Liver (tissue), 9 donors: ENCODE data around the gene SUPT6H. TPM values are rescaled to one million over a fixed set of nuclear protein-coding genes. Genes with fewer than 3 reads are reported as not detected.

Source experiments
- DNase-seq: peaks from one replicate; pipeline ENCODE4 v3.0.0-alpha.2; 2017; ENCODE audit warnings: low spot score
- H3K27ac ChIP-seq, 2 donors: one replicate each; pipeline ENCODE4 v1.7.0; 2013; ENCODE audit warnings: inconsistent platforms in 2 of 2, low read length in 2 of 2, control low read depth in 1 of 2, low read depth in 1 of 2, mild to moderate bottlenecking in 1 of 2
- H3K27me3 ChIP-seq, 4 donors: one replicate each; pipeline versions ENCODE4 v1.6.1 to v1.7.0; 2013; ENCODE audit warnings: low read length in 3 of 4, inconsistent platforms in 1 of 4, mild to moderate bottlenecking in 1 of 4, moderate library complexity in 1 of 4; ENCODE audit not compliant: control insufficient read depth in 4 of 4, insufficient read depth in 4 of 4
- H3K36me3 ChIP-seq, 4 donors: one replicate each; pipeline versions ENCODE4 v1.6.1 to v1.7.0; 2013; ENCODE audit warnings: low read length in 3 of 4, mild to moderate bottlenecking in 3 of 4, low read depth in 1 of 4, moderate library complexity in 1 of 4; ENCODE audit not compliant: control insufficient read depth in 4 of 4, insufficient read depth in 3 of 4
- H3K4me1 ChIP-seq, 4 donors: one replicate each; pipeline versions ENCODE4 v1.6.1 to v1.7.0; 2013; ENCODE audit warnings: low read length in 3 of 4, mild to moderate bottlenecking in 3 of 4, moderate library complexity in 1 of 4; ENCODE audit not compliant: control insufficient read depth in 4 of 4, insufficient read depth in 4 of 4
- H3K4me3 ChIP-seq, 3 donors: one replicate each; pipeline versions ENCODE4 v1.6.1 to v1.7.0; 2013; ENCODE audit warnings: low read length in 3 of 3, control low read depth in 1 of 3, low read depth in 1 of 3, mild to moderate bottlenecking in 1 of 3
- H3K9ac ChIP-seq, 2 donors: one replicate each; pipeline ENCODE4 v1.7.0; 2013; ENCODE audit warnings: low read length in 2 of 2, mild to moderate bottlenecking in 2 of 2, moderate library complexity in 2 of 2, control low read depth in 1 of 2, low read depth in 1 of 2
- H3K9me3 ChIP-seq, 4 donors: one replicate each; pipeline versions ENCODE4 v1.6.1 to v1.7.0; 2013; ENCODE audit warnings: low read length in 3 of 4; ENCODE audit not compliant: control insufficient read depth in 4 of 4
- EGR1 ChIP-seq, 2 donors: IDR thresholded peaks; 2 replicates each; pipeline ENCODE4 v1.6.1; 2016 to 2018; ENCODE audit warnings: antibody characterized with exemption in 2 of 2, low read depth in 2 of 2
- FOXA1 ChIP-seq: IDR thresholded peaks from 2 replicates; pipeline ENCODE4 v1.6.1; 2016; ENCODE audit warnings: antibody characterized with exemption
- FOXA2 ChIP-seq: IDR thresholded peaks from 2 replicates; pipeline ENCODE4 v1.6.1; 2016; ENCODE audit warnings: antibody characterized with exemption
- GABPA ChIP-seq, 2 donors: IDR thresholded peaks in 1 of 2; conservative IDR thresholded peaks in 1 of 2; 2 replicates each; pipeline ENCODE4 v1.6.1; 2016; ENCODE audit warnings: antibody characterized with exemption in 2 of 2, mild to moderate bottlenecking in 1 of 2, moderate library complexity in 1 of 2
- HNF4A ChIP-seq, 2 donors: conservative IDR thresholded peaks; 2 replicates each; pipeline ENCODE4 v1.6.1; 2016; ENCODE audit warnings: antibody characterized with exemption in 2 of 2, mild to moderate bottlenecking in 2 of 2
- HNF4G ChIP-seq: IDR thresholded peaks from 2 replicates; pipeline ENCODE4 v1.6.1; 2016; ENCODE audit warnings: antibody characterized with exemption
- JUND ChIP-seq, 2 donors: IDR thresholded peaks; 2 replicates each; pipeline ENCODE4 v1.6.1; 2016; ENCODE audit warnings: antibody characterized with exemption in 2 of 2
- NR2F2 ChIP-seq: IDR thresholded peaks from 2 replicates; pipeline ENCODE4 v1.6.1; 2016; ENCODE audit warnings: antibody characterized with exemption
- RAD21 ChIP-seq, 2 donors: IDR thresholded peaks; 2 replicates each; pipeline ENCODE4 v1.6.1; 2016; ENCODE audit warnings: antibody characterized with exemption in 2 of 2, mild to moderate bottlenecking in 2 of 2
- RXRA ChIP-seq, 2 donors: IDR thresholded peaks; 2 replicates each; pipeline ENCODE4 v1.6.1; 2017 to 2018; ENCODE audit warnings: antibody characterized with exemption in 2 of 2, mild to moderate bottlenecking in 1 of 2
- SP1 ChIP-seq: IDR thresholded peaks from 2 replicates; pipeline ENCODE4 v1.6.1; 2018; ENCODE audit warnings: antibody characterized with exemption, mild to moderate bottlenecking
- TAF1 ChIP-seq: conservative IDR thresholded peaks from 2 replicates; pipeline ENCODE4 v1.6.1; 2016; ENCODE audit warnings: antibody characterized with exemption, mild to moderate bottlenecking
- YY1 ChIP-seq: IDR thresholded peaks from 2 replicates; pipeline ENCODE4 v1.6.1; 2016; ENCODE audit warnings: antibody characterized with exemption, mild to moderate bottlenecking
- WGBS: extraction: QIAGEN DNeasy Blood & Tissue Kit; methylation state at CpG from one replicate; pipeline ENCODE4 v1.1.7; 2013; 5-methylcytosine and 5-hydroxymethylcytosine counted together
- polyA plus RNA-seq, 2 donors: library from polyadenylated mRNA; stranded (reverse) in 1 of 2; unstranded in 1 of 2; fragments of 200-250 nt in 1 of 2; fragments of >200 nt in 1 of 2; fragmentation: Nextera tagmentation in 1 of 2; extraction: Ambion mirVana in 1 of 2; gene quantifications; one replicate each; pipeline versions ENCODE4 v1.2.1 to v1.2.3, GENCODE V29; 2013 to 2015
- total RNA-seq, 2 donors: library from RNA; depleted of rRNA; stranded (reverse); fragments of >200 nt; gene quantifications; one replicate each; pipeline ENCODE4 v1.2.3, GENCODE V29; 2014
- TF ChIP-seq, protein P1 (sequence below): IDR thresholded peaks from 2 replicates; pipeline ENCODE4 v1.6.1; 2016; ENCODE audit warnings: antibody characterized with exemption
- TF ChIP-seq, protein P2 (sequence below): IDR thresholded peaks from 2 replicates; pipeline ENCODE4 v1.6.1; 2016; ENCODE audit warnings: antibody characterized with exemption
- TF ChIP-seq, protein P3 (sequence below): IDR thresholded peaks from 2 replicates; pipeline ENCODE4 v1.6.1; 2016; ENCODE audit warnings: antibody characterized with exemption
- TF ChIP-seq, protein P4 (sequence below): fragments of 150-350 bp; IDR thresholded peaks from 2 replicates; pipeline ENCODE4 v1.5.1; 2017; ENCODE audit warnings: improper control_type of control experiment, low read depth, low read length; ENCODE audit not compliant: missing input control
- TF ChIP-seq, protein P5 (sequence below): IDR thresholded peaks from 2 replicates; pipeline ENCODE4 v1.6.1; 2016; ENCODE audit warnings: antibody characterized with exemption, mild to moderate bottlenecking
- donor health status: healthy.
- donor health status: healthy.
- donor health status: healthy.
- donor health status: healthy.
- donor health status: healthy.

SUPT6H gene
- total and polyA plus RNA-seq, 4 donors = 10.6 to 59.1 (median 30.3) TPM

DNA sequence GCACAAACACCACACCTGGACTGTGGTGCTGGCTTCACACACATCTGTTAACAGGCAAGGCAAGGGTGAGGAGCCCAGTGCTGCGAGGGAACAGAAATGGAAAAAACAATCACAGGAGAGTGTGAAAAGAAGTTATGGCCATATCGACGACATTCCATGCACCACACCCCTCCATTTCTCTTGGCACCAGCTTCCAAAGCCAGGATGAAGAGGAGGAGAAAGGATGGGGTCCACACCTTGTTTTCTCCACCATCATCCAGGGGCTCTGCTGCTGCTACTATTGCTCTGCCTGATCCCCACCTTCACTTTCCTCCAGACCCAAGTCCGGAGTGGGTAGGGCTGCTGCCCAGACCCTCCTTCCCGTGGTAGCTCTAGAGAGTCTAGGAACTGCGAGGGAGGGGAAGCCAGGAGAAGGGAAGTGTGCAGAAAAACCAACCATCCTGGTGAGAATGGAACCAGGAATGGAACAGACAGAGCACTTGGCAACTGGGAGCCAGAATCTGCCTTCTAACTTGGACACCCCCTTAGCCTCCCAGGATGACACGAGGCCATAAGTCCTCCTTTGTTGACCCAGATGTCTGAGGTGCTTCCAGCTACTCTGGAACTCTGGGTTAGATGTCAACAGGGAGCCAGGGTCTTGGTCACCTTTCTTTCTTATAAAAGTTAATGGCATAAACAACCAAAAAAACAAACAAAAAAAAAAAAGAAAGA lies 50.9 kb downstream of the SUPT6H start:
- TF ChIP-seq, protein P1, sequence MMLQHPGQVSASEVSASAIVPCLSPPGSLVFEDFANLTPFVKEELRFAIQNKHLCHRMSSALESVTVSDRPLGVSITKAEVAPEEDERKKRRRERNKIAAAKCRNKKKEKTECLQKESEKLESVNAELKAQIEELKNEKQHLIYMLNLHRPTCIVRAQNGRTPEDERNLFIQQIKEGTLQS = no peak
- TF ChIP-seq FOXA2 (no peak), JUND (IDR thresholded peaks at IDR 0.05) (no peak), HNF4A (conservative IDR thresholded peaks at IDR 0.05) (no peak), TAF1 (no peak), RXRA (IDR thresholded peaks at IDR 0.05) (no peak), GABPA (IDR thresholded peaks at IDR 0.05 in 1 of 2, conservative IDR thresholded peaks at IDR 0.05 in 1 of 2) (no peak), NR2F2 (no peak), RAD21 (IDR thresholded peaks at IDR 0.05) (no peak), YY1 (no peak), SP1 (no peak), FOXA1 (no peak), HNF4G (no peak), EGR1 (IDR thresholded peaks at IDR 0.05; ENCODE audit: low read depth in 2 of 2) (no peak)
- TF ChIP-seq, protein P2, sequence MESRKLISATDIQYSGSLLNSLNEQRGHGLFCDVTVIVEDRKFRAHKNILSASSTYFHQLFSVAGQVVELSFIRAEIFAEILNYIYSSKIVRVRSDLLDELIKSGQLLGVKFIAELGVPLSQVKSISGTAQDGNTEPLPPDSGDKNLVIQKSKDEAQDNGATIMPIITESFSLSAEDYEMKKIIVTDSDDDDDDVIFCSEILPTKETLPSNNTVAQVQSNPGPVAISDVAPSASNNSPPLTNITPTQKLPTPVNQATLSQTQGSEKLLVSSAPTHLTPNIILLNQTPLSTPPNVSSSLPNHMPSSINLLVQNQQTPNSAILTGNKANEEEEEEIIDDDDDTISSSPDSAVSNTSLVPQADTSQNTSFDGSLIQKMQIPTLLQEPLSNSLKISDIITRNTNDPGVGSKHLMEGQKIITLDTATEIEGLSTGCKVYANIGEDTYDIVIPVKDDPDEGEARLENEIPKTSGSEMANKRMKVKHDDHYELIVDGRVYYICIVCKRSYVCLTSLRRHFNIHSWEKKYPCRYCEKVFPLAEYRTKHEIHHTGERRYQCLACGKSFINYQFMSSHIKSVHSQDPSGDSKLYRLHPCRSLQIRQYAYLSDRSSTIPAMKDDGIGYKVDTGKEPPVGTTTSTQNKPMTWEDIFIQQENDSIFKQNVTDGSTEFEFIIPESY = no peak
- TF ChIP-seq, protein P3, sequence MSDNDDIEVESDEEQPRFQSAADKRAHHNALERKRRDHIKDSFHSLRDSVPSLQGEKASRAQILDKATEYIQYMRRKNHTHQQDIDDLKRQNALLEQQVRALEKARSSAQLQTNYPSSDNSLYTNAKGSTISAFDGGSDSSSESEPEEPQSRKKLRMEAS = no peak
- TF ChIP-seq, protein P4, sequence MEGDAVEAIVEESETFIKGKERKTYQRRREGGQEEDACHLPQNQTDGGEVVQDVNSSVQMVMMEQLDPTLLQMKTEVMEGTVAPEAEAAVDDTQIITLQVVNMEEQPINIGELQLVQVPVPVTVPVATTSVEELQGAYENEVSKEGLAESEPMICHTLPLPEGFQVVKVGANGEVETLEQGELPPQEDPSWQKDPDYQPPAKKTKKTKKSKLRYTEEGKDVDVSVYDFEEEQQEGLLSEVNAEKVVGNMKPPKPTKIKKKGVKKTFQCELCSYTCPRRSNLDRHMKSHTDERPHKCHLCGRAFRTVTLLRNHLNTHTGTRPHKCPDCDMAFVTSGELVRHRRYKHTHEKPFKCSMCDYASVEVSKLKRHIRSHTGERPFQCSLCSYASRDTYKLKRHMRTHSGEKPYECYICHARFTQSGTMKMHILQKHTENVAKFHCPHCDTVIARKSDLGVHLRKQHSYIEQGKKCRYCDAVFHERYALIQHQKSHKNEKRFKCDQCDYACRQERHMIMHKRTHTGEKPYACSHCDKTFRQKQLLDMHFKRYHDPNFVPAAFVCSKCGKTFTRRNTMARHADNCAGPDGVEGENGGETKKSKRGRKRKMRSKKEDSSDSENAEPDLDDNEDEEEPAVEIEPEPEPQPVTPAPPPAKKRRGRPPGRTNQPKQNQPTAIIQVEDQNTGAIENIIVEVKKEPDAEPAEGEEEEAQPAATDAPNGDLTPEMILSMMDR = no peak
- TF ChIP-seq, protein P5, sequence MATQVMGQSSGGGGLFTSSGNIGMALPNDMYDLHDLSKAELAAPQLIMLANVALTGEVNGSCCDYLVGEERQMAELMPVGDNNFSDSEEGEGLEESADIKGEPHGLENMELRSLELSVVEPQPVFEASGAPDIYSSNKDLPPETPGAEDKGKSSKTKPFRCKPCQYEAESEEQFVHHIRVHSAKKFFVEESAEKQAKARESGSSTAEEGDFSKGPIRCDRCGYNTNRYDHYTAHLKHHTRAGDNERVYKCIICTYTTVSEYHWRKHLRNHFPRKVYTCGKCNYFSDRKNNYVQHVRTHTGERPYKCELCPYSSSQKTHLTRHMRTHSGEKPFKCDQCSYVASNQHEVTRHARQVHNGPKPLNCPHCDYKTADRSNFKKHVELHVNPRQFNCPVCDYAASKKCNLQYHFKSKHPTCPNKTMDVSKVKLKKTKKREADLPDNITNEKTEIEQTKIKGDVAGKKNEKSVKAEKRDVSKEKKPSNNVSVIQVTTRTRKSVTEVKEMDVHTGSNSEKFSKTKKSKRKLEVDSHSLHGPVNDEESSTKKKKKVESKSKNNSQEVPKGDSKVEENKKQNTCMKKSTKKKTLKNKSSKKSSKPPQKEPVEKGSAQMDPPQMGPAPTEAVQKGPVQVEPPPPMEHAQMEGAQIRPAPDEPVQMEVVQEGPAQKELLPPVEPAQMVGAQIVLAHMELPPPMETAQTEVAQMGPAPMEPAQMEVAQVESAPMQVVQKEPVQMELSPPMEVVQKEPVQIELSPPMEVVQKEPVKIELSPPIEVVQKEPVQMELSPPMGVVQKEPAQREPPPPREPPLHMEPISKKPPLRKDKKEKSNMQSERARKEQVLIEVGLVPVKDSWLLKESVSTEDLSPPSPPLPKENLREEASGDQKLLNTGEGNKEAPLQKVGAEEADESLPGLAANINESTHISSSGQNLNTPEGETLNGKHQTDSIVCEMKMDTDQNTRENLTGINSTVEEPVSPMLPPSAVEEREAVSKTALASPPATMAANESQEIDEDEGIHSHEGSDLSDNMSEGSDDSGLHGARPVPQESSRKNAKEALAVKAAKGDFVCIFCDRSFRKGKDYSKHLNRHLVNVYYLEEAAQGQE = no peak
- Histone ChIP-seq H3K27ac (no peak overlapping the region), H3K4me3 (no peak overlapping the region), H3K36me3 (no peaks in the 10 kb centered on the region), H3K9ac (no peak overlapping the region), H3K9me3 (no peaks in the 10 kb centered on the region), H3K27me3 (no peaks in the 10 kb centered on the region), H3K4me1 (peaks cover 2 to 13% (median 7%) of the 10 kb centered on the region in 4 donors)
- WGBS = 91% methylated on average over 7 of the region's 7 CpGs
- DNase-seq = no peak
